Activated CD4-positive, alpha-beta T cell treated with anti-CD3 and anti-CD28 coated beads for 36 hours (primary cell): ENCODE data around the gene FAM163A. TPM values are rescaled to one million over a fixed set of nuclear protein-coding genes. Genes with fewer than 3 reads are reported as not detected.

Experiments
- ATAC-seq: fragments of 200-7000 bp; cut with Tn5 transposase; one replicate; pipeline ENCODE4 v1.10.0; 2021; ENCODE audit warnings: mild to moderate bottlenecking, moderate library complexity
- CTCF ChIA-PET: fragments of 350-600 bp; sonication (Branson Sonifier 250); formaldehyde crosslinking; loops from one replicate; lab custom pipeline; 2021; ENCODE audit warnings: antibody characterized with exemption; lab: Charles Lee
- POLR2A ChIA-PET: fragments of 350-600 bp; sonication (Branson Sonifier 250); formaldehyde crosslinking; loops from one replicate; lab custom pipeline; 2021; ENCODE audit warnings: antibody characterized with exemption, inconsistent platforms; lab: Charles Lee
- DNase-seq: peaks from one replicate; pipeline ENCODE4 v3.0.0-alpha.2; 2020
- H3K27ac Mint-ChIP-seq: one replicate; pipeline ENCODE4 v1.8.0; 2021; ENCODE audit warnings: mixed read lengths
- H3K27me3 Mint-ChIP-seq: one replicate; pipeline ENCODE4 v1.8.0; 2021; ENCODE audit warnings: mixed read lengths
- H3K36me3 Mint-ChIP-seq: one replicate; pipeline ENCODE4 v1.8.0; 2021; ENCODE audit warnings: low read depth, mixed read lengths
- H3K4me1 Mint-ChIP-seq: one replicate; pipeline ENCODE4 v1.8.0; 2021; ENCODE audit warnings: mixed read lengths
- H3K4me3 Mint-ChIP-seq: one replicate; pipeline ENCODE4 v1.8.0; 2021; ENCODE audit warnings: mild to moderate bottlenecking, moderate library complexity, mixed read lengths
- H3K9me3 Mint-ChIP-seq: one replicate; pipeline ENCODE4 v1.8.0; 2021; ENCODE audit warnings: low read depth, mixed read lengths
- intact Hi-C, 2 experiments: fragments of 100-400 bp; cut with DNase I in 1 of 2; cut with micrococcal nuclease in 1 of 2; formaldehyde crosslinking; loops; one replicate each; pipeline versions ENCODE4 v1.14.2 to v1.15.1; 2022 to 2024; cut with DNase I, micrococcal nuclease
- total RNA-seq, 2 experiments: library from RNA; stranded (reverse); gene quantifications; one replicate each; pipeline ENCODE4 v1.2.3, GENCODE V29; 2021

Gene FAM163A
- total RNA-seq, 2 experiments from 2014 or later: not detected

DNA sequence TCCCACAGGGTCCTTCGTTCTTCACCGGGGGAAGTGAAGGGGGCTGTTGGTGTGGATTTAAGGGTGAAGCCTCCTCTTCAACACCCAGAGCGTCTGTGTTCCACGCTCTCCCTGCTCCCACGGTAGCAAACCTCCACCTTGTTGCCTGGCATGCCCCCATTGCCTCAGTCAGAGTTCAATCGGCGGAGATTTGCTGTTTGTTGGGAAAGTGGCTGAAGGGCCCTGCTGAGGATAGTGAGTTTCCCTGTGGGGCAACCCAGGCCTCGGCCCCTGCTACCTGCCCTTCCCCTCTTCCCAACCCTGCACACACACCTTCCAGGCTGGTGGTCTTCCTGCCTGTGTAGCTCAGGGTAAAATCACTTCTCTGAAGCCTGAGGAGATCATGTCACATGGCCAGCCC is 74.0 kb downstream of the FAM163A start:
- Mint-ChIP-seq H3K27ac (no peak overlapping the region), H3K9me3 (no peaks in the 10 kb centered on the region), H3K27me3 (no peaks in the 10 kb centered on the region), H3K4me3 (no peak overlapping the region), H3K36me3 (no peaks in the 10 kb centered on the region), H3K4me1 (peaks cover 17% of the 10 kb centered on the region)
- ChIA-PET CTCF (interaction anchor here (0.5 to 13.4 kb wide), 2 partner anchors 32 to 111 kb away, joined by 4 to 619 read pairs; no protein-coding TSS in a partner anchor), POLR2A (no interaction called here)
- intact Hi-C loops: loop anchor here (5.0 to 10.0 kb wide), 2 partner anchors 732 to 1185 kb away; partner anchors contain the start of gene TOR3A (in 1 of the 2)
- ATAC-seq (no peak), DNase-seq (no peak)

DNA sequence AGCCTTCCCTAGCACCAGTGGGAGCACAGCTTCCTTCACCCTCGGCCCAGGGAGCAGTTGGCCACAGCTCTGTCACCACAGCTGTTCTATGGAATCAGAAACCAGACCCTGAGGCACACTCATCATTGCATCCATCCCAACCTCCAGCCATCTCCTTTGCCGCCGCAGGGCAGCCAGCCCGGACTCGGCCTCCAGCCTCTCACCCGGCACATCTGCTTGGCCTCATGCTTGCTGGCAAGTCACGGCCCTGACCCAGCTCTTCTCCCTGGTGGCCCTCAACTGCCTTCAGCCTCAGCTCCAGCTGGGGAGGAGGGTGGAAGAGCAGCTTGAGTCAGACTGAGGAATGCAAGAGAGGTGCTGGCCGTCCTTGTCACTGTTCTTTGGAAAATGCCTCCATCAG is 74.7 kb downstream of the FAM163A start:
- ATAC-seq (no peak), DNase-seq (no peak)
- Mint-ChIP-seq H3K27ac (no peak overlapping the region), H3K4me3 (no peak overlapping the region), H3K36me3 (no peaks in the 10 kb centered on the region), H3K27me3 (no peaks in the 10 kb centered on the region), H3K4me1 (peaks cover 17% of the 10 kb centered on the region), H3K9me3 (no peaks in the 10 kb centered on the region)
- ChIA-PET POLR2A (no interaction called here), CTCF (interaction anchor here (1.0 to 13.4 kb wide), 4 partner anchors 8 to 112 kb away, joined by 3 to 619 read pairs (median 32); no protein-coding TSS in a partner anchor)
- intact Hi-C loops: loop anchor here (5.0 to 10.0 kb wide), 2 partner anchors 733 to 1185 kb away; partner anchors contain the start of gene TOR3A (in 1 of the 2)

DNA sequence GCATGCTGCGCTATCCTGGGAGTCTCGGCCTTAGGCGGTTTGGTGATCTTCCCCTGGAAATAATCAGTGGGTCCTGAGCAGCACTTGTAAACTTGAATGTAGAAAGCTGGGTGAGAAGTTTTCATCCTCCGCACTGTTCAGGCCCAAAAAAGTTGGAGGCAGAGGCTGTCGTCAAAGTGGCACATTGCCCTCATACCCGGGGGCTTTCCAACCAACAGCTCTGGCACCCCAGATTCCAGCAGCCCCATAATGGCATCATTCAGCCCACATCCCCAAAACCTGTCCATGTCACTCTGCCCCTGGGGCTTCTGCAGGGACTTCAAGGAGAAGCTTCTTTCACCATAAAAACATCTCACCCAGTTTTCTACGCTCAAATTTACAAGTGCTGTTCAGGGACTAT is 75.2 kb downstream of the FAM163A start:
- no peak overlapping the region for H3K27ac Mint-ChIP-seq
- no peaks in the 10 kb centered on the region for H3K36me3 Mint-ChIP-seq
- POLR2A ChIA-PET: no interaction called here
- H3K27me3 Mint-ChIP-seq: no peaks in the 10 kb centered on the region
- CTCF ChIA-PET: interaction anchor here (1.0 to 13.4 kb wide), 4 partner anchors 9 to 112 kb away, joined by 3 to 619 read pairs (median 32); no protein-coding TSS in a partner anchor
- intact Hi-C loops: loop anchor here (5.0 to 10.0 kb wide), 2 partner anchors 733 to 1184 kb away; partner anchors contain the start of gene TOR3A (in 1 of the 2)
- H3K4me3 Mint-ChIP-seq: no peak overlapping the region
- ATAC-seq: no peak
- H3K4me1 Mint-ChIP-seq: peaks cover 17% of the 10 kb centered on the region
- DNase-seq: no peak
- H3K9me3 Mint-ChIP-seq: no peaks in the 10 kb centered on the region

DNA sequence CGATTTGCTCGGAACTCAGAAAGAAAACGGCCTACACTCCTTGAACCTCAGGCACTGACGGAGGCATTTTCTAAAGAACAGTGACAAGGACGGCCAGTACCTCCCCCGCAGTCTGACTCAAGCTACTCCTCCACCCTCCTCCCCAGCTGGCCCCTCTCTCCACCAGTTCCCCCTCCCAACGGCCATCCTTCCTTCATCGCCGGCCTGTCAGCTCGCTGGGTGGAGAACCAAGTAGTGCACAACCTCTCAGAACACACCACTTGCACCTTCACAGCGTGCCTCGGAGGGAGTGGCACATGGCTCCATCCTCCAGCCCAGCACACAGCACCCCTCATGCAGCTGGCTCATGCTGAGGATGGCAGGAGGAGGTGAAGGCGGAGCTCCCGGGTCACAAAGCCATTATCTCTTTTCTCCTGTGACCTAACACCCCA is 75.7 kb downstream of the FAM163A start:
- intact Hi-C loops: loop anchor here (5.0 to 10.0 kb wide), 2 partner anchors 734 to 1184 kb away; partner anchors contain the start of gene TOR3A (in 1 of the 2)
- H3K36me3 Mint-ChIP-seq: no peaks in the 10 kb centered on the region
- no peaks in the 10 kb centered on the region for H3K9me3 Mint-ChIP-seq
- ChIA-PET POLR2A (no interaction called here), CTCF (interaction anchor here (1.3 to 13.4 kb wide), 4 partner anchors 9 to 361 kb away, joined by 4 to 619 read pairs (median 32); no protein-coding TSS in a partner anchor)
- ATAC-seq: no peak
- H3K27me3 Mint-ChIP-seq: no peaks in the 10 kb centered on the region
- DNase-seq: no peak
- no peak overlapping the region for H3K27ac Mint-ChIP-seq
- H3K4me3 Mint-ChIP-seq: no peak overlapping the region
- H3K4me1 Mint-ChIP-seq: peaks cover 17% of the 10 kb centered on the region

DNA sequence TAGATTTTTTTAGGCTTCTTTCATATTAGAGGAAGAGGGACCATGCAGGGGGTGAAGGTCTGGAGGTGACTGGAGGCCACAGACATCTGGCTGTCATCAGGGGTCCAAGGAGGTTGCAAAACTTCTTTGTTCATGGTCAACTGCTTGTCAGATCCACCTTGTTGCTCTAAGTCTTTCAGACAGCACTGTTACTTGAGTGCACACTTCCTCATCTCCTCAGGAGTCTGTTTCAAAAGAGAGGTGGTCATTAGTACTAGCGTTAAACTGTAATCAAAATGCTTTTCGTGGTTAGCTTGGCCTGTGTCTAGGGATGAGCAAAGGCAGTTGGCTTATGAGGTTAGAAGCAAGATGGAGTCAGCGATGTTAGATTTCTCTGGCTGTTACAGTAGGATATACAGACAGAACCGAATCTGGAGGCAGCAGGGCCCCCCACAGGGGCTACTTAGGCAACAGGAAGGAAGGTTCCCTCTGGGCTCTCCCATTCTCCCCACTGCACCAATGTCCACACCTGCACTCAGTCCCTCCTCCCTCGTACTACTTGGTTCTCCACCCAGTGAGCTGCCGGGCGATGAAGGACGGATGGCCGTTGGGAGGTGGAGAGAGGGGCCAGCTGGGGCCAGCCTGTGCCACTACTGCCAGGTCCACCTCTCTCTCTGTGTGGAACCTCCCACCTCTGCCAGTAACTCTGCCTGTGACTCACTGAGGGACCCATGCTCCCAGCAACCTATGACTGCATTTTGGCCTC is 77.3 kb downstream of the FAM163A start:
- H3K4me1 Mint-ChIP-seq: peaks cover 3% of the 10 kb centered on the region
- H3K27ac Mint-ChIP-seq: no peak overlapping the region
- H3K4me3 Mint-ChIP-seq: no peak overlapping the region
- no peaks in the 10 kb centered on the region for H3K27me3 Mint-ChIP-seq
- intact Hi-C loops: no loop called here
- POLR2A ChIA-PET: no interaction called here
- ATAC-seq (no peak), DNase-seq (no peak)
- H3K9me3 Mint-ChIP-seq: no peaks in the 10 kb centered on the region
- no peaks in the 10 kb centered on the region for H3K36me3 Mint-ChIP-seq
- CTCF ChIA-PET: interaction anchor here (0.7 to 13.4 kb wide), 4 partner anchors 11 to 359 kb away, joined by 4 to 619 read pairs (median 32); no protein-coding TSS in a partner anchor

DNA sequence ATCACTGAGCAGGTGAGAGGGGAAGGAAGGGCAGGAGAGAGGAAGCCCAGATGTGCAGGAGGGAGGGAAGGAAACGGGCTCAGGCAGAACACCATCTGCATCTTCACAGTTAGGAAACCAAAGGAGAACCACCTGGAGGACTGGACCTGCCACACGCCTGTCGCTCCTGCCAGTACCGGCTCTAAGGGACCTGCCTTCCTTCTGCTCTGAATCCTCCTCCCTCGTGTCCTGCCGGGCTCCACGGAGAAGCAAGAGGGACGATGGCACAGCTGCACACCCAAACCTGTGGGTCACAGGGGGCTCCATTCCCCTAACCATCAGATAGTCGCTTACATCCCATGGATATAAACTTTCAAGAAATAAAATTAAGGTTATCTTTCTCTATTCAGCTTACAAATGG is 78.4 kb downstream of the FAM163A start:
- no peak overlapping the region for H3K4me3 Mint-ChIP-seq
- H3K4me1 Mint-ChIP-seq: no peaks in the 10 kb centered on the region
- H3K9me3 Mint-ChIP-seq: no peaks in the 10 kb centered on the region
- ATAC-seq (no peak), DNase-seq (no peak)
- ChIA-PET CTCF (interaction anchor here (4.1 to 6.0 kb wide), 2 partner anchors 7 to 12 kb away, joined by 36 to 60 read pairs; no protein-coding TSS in a partner anchor), POLR2A (no interaction called here)
- no peaks in the 10 kb centered on the region for H3K36me3 Mint-ChIP-seq
- H3K27ac Mint-ChIP-seq: no peak overlapping the region
- no peaks in the 10 kb centered on the region for H3K27me3 Mint-ChIP-seq
- intact Hi-C loops: no loop called here

DNA sequence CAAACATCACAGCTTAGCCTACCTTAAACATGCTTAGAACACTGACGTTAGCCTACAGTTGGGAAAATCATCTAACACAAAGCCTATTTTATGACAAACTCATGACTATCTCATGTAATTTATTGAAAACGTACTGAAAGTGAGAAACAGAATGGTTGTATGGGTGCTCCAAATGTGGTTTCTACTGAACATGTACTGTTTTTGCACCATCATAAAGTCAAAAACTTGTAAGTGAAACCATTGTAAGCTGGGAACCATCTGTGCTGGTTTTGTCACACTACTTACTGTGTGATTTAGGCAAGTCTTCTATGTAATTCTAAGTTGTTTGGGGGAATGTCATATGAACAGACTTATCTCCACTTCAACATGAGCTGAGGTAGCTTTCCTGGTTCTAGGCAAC is 79.0 kb downstream of the FAM163A start:
- ATAC-seq (no peak), DNase-seq (no peak)
- Mint-ChIP-seq H3K36me3 (no peaks in the 10 kb centered on the region), H3K4me1 (no peaks in the 10 kb centered on the region), H3K27ac (no peak overlapping the region), H3K4me3 (no peak overlapping the region), H3K27me3 (no peaks in the 10 kb centered on the region), H3K9me3 (no peaks in the 10 kb centered on the region)
- CTCF ChIA-PET: interaction anchor here (0.9 to 6.0 kb wide), 3 partner anchors 8 to 116 kb away, joined by 3 to 60 read pairs (median 36); no protein-coding TSS in a partner anchor
- POLR2A ChIA-PET: no interaction called here
- intact Hi-C loops: no loop called here

DNA sequence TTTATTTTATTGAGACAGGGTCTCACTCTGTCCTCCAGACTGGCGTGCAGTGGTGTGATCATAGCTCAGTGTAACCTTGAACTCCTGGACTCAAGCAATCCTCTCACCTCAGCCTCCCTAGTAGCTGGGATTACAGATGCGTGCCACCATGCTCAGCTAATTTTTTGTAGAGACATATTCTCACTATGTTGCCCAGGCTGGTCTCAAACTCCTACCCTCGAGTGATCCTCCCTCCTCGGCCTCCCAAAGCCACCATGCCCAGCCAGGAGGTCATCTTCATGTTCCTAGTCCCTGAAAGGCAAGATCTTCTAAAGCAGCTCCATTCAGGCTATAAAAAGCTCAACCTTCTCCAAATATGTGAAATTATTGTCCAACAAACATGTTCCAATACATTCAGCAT is 80.6 kb downstream of the FAM163A start:
- ChIA-PET POLR2A (no interaction called here), CTCF (interaction anchor here (0.7 to 4.1 kb wide), 4 partner anchors 10 to 119 kb away, joined by 3 to 36 read pairs (median 4); no protein-coding TSS in a partner anchor)
- H3K4me1 Mint-ChIP-seq: no peaks in the 10 kb centered on the region
- no peak overlapping the region for H3K27ac Mint-ChIP-seq
- no peak for DNase-seq
- no peaks in the 10 kb centered on the region for H3K27me3 Mint-ChIP-seq
- H3K36me3 Mint-ChIP-seq: no peaks in the 10 kb centered on the region
- no peak overlapping the region for H3K4me3 Mint-ChIP-seq
- H3K9me3 Mint-ChIP-seq: no peaks in the 10 kb centered on the region
- no peak for ATAC-seq
- intact Hi-C loops: no loop called here

DNA sequence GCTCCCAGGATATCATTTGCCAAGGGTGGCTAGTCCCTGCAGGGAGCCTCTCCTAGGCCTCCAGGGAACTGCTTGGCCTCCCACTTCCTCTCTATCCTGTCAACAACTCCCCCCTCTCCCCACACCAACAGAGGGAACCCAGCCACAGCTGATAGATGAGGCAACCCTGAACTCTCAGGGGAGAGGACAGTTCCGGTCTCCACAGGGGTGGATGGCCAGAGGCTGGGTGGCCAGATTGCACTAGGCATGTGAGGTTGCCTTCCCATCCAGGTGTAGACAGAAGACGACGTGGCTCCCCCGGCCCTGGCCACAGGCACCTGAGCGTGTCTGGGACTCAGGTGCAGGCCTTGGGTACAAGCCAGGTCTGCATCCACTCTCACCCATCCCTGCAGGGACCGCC is 81.2 kb downstream of the FAM163A start:
- Mint-ChIP-seq H3K27me3 (no peaks in the 10 kb centered on the region), H3K9me3 (no peaks in the 10 kb centered on the region), H3K36me3 (no peaks in the 10 kb centered on the region), H3K4me1 (no peaks in the 10 kb centered on the region), H3K27ac (no peak overlapping the region), H3K4me3 (no peak overlapping the region)
- DNase-seq (no peak), ATAC-seq (no peak)
- intact Hi-C loops: no loop called here
- CTCF ChIA-PET: interaction anchor here (0.6 to 4.1 kb wide), 5 partner anchors 10 to 955 kb away, joined by 3 to 36 read pairs (median 3); no protein-coding TSS in a partner anchor
- POLR2A ChIA-PET: no interaction called here

DNA sequence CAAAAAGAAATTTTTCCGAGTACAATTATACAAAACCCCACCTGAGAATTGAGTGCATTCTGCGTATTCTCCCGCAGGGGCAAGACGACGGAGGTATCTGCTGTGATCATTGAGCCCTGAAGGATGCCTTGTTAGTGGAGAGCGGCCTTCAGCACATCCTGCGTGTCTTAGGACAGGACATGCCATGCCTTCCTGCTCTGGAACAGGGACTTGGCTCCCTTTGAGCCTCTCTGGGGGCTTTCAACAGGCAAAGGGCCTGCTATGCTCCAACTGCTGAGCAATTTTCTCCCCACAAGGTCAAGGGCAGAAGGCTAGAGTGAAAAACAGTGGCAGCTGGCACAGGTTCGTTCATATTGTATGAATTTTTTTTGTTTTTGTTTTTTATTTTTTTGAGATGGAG is 82.1 kb downstream of the FAM163A start:
- ATAC-seq: no peak
- CTCF ChIA-PET: interaction anchor here (1.7 to 4.1 kb wide), 2 partner anchors 11 to 15 kb away, joined by 4 to 36 read pairs; no protein-coding TSS in a partner anchor
- Mint-ChIP-seq H3K27me3 (no peaks in the 10 kb centered on the region), H3K9me3 (no peaks in the 10 kb centered on the region), H3K4me3 (no peak overlapping the region), H3K36me3 (no peaks in the 10 kb centered on the region), H3K27ac (no peak overlapping the region), H3K4me1 (no peaks in the 10 kb centered on the region)
- no peak for DNase-seq
- intact Hi-C loops: no loop called here
- POLR2A ChIA-PET: no interaction called here

DNA sequence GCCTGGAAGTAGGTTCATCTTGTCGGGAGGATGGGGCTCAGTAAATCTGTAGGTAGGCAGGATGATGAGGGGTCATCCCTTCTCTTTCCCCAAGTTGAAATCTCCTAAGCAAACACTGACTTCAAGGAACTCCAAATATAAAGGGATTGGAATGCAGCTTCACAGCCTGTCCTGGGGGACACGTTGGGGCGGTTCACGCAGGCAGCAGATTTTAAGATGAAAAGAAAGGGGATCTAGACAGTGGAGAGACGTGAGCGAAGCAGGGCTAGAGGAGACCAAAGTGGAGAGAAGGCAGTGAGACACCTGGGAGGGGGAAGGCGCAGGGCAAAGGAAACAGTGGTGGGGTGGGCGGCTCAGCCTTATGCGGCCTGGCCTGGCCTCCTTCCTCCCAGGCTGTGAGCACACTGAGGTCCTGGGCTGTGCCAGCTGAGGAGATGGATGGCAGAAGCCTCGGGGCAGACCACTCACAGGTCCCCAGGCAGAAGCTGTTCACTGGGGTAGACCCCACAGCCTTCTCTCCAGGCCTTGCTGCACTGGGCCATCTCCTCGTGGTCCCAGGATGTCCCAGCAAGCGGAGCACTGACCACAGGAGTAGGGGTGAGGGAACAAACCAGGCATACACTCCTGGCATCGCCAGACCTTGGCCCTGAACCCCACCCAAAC is 82.8 kb downstream of the FAM163A start:
- CTCF ChIA-PET: no interaction called here
- no peaks in the 10 kb centered on the region for H3K27me3 Mint-ChIP-seq
- no peaks in the 10 kb centered on the region for H3K36me3 Mint-ChIP-seq
- ATAC-seq: no peak
- H3K9me3 Mint-ChIP-seq: no peaks in the 10 kb centered on the region
- POLR2A ChIA-PET: no interaction called here
- H3K27ac Mint-ChIP-seq: no peak overlapping the region
- peaks cover 6% of the 10 kb centered on the region for H3K4me1 Mint-ChIP-seq
- DNase-seq: no peak
- H3K4me3 Mint-ChIP-seq: no peak overlapping the region
- intact Hi-C loops: no loop called here
